HepG2 (cell line): ENCODE data around the gene FAM161A. TPM values are rescaled to one million over a fixed set of nuclear protein-coding genes. Genes with fewer than 3 reads are reported as not detected.

Experiments
- AGO1 ChIP-seq: fragments of 200-400 bp; formaldehyde crosslinking; IDR thresholded peaks from 2 replicates; pipeline ENCODE4 v1.6.1; 2017; ENCODE audit warnings: mild to moderate bottlenecking, low read depth, low read length, moderate library complexity; ENCODE audit not compliant: poor library complexity, severe bottlenecking
- ASH2L ChIP-seq: fragments of 300-600, 200-600 bp; sonication (generic); IDR thresholded peaks from 2 replicates; pipeline ENCODE4 v1.7.0; 2017; ENCODE audit warnings: low read depth, mild to moderate bottlenecking, moderate library complexity, mixed read lengths, low read length; ENCODE audit not compliant: insufficient read length
- BCL6 ChIP-seq: IDR thresholded peaks from 2 replicates; pipeline ENCODE4 v1.6.1; 2016; ENCODE audit warnings: missing genetic modification reagents, missing compliant biosample characterization
- KAT8 ChIP-seq: IDR thresholded peaks from 2 replicates; pipeline ENCODE4 v1.6.1; 2016; ENCODE audit warnings: missing genetic modification reagents, missing compliant biosample characterization
- MED13 ChIP-seq: sonication (generic); formaldehyde crosslinking; IDR thresholded peaks from 2 replicates; pipeline ENCODE4 v1.5.0; 2020; ENCODE audit warnings: missing genetic modification reagents
- PITX1 ChIP-seq: sonication (generic); formaldehyde crosslinking; IDR thresholded peaks from 2 replicates; pipeline ENCODE4 v1.5.1; 2020; ENCODE audit warnings: mild to moderate bottlenecking, missing genetic modification reagents
- ZKSCAN5 ChIP-seq: sonication (generic); formaldehyde crosslinking; IDR thresholded peaks from 2 replicates; pipeline ENCODE4 v1.5.1; 2020; ENCODE audit warnings: mild to moderate bottlenecking, missing genetic modification reagents
- ZNF225 ChIP-seq: sonication (generic); formaldehyde crosslinking; IDR thresholded peaks from 2 replicates; pipeline ENCODE4 v1.4.0; 2020; ENCODE audit warnings: mild to moderate bottlenecking, missing genetic modification reagents
- ZNF274 ChIP-seq: sonication (generic); formaldehyde crosslinking; IDR thresholded peaks from 2 replicates; pipeline ENCODE4 v1.5.1; 2020; ENCODE audit warnings: mild to moderate bottlenecking, missing genetic modification reagents
- ZNF343 ChIP-seq: sonication (generic); formaldehyde crosslinking; IDR thresholded peaks from 2 replicates; pipeline ENCODE4 v1.4.0; 2020; ENCODE audit warnings: mild to moderate bottlenecking, missing genetic modification reagents
- ZNF589 ChIP-seq: sonication (generic); formaldehyde crosslinking; conservative IDR thresholded peaks from 2 replicates; pipeline ENCODE4 v1.8.0; 2022; ENCODE audit warnings: mild to moderate bottlenecking, moderate library complexity, missing genetic modification reagents
- ZNF777 ChIP-seq: sonication (generic); formaldehyde crosslinking; IDR thresholded peaks from 2 replicates; pipeline ENCODE4 v1.4.0; 2020; ENCODE audit warnings: missing genetic modification reagents
- ZNF781 ChIP-seq: sonication (generic); formaldehyde crosslinking; IDR thresholded peaks from 2 replicates; pipeline ENCODE4 v1.5.1; 2020; ENCODE audit warnings: borderline replicate concordance, mild to moderate bottlenecking, missing genetic modification reagents; ENCODE audit errors: not compliant biosample characterization
- ZNF839 ChIP-seq: sonication (generic); formaldehyde crosslinking; IDR thresholded peaks from 2 replicates; pipeline ENCODE4 v1.4.0; 2020; ENCODE audit warnings: missing genetic modification reagents, mild to moderate bottlenecking, borderline replicate concordance
- ZSCAN12 ChIP-seq: sonication (generic); formaldehyde crosslinking; IDR thresholded peaks from 2 replicates; pipeline ENCODE4 v1.9.0; 2021; ENCODE audit warnings: mild to moderate bottlenecking, missing genetic modification reagents
- ZSCAN31 ChIP-seq: sonication (generic); formaldehyde crosslinking; IDR thresholded peaks from 2 replicates; pipeline ENCODE4 v1.5.0; 2020; ENCODE audit warnings: low read depth, mild to moderate bottlenecking, missing genetic modification reagents
- polyA plus RNA-seq, 8 experiments: library from polyadenylated mRNA; depleted of rRNA in 3 of 8; stranded (reverse) in 7 of 8; unstranded in 1 of 8; fragments of >200 nt; fragmentation: Illumina TruSeq in 4 of 8; extraction: Trizol in 4 of 8; gene quantifications; 2 replicates each; pipeline versions ENCODE4 v1.2.1 to v1.2.3, GENCODE V29; 2011 to 2016; ENCODE audit warnings: low read depth in 4 of 8, missing spikeins in 1 of 8, mixed read lengths in 1 of 8; ENCODE audit not compliant: insufficient read depth in 1 of 8
- total RNA-seq, 5 experiments: library from RNA; depleted of rRNA; stranded (reverse); fragments of >200 nt; fragmentation: Illumina TruSeq; extraction: Trizol; gene quantifications; 2 replicates each; pipeline ENCODE4 v1.2.3, GENCODE V29; 2016; ENCODE audit warnings: low read depth in 1 of 5
- TF ChIP-seq, protein P1 (sequence below): sonication (generic); formaldehyde crosslinking; IDR thresholded peaks from 2 replicates; pipeline ENCODE4 v1.4.0; 2020; ENCODE audit warnings: missing genetic modification reagents
- TF ChIP-seq, protein P2 (sequence below): sonication (generic); formaldehyde crosslinking; IDR thresholded peaks from 2 replicates; pipeline ENCODE4 v1.9.0; 2021; ENCODE audit warnings: missing genetic modification reagents, borderline replicate concordance
- TF ChIP-seq, protein P3 (sequence below): sonication (generic); formaldehyde crosslinking; IDR thresholded peaks from 2 replicates; pipeline ENCODE4 v1.8.1; 2023; ENCODE audit warnings: mild to moderate bottlenecking, moderate library complexity, missing genetic modification reagents

FAM161A gene
- total and polyA plus RNA-seq, 2 of the 13 experiments (the other 11 are each of a cell fraction or from before 2014, with no cell fraction given) = 2.7 to 3.4 TPM

DNA sequence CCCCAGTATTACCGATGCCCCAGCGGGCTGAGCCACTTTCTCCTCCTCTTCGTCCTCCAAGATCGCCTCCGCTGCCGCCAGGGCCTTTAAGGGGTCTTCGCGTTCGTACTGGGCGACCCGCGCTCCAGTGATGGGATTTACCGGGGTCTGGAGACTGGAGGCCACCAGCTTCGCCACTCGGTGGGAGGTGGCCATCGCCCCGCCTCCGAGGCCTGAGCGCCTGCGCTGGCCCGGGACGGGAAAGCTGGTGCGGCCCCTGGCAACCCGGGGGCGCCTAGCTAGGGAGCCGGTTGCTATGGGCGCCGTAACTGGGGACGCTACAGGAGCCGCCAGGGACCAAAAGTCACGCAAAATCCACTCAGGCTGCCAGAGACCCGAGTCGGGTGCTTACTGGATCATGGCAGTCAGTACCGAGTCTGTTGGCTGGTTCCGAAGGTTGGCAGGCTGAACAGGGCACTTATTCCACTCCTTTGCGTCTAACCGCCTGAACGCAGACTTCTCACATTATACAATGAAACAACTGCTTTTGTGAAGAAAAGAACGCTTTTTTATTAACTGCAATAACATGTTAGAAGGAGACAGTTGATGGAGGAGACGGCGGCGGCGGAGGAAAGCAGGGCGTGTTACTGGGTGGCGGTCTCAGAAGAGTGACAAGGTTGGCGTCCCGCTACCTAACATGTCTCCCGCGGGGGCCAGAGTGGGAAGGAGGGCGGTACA lies at the start of gene FAM161A (continued):
- TF ChIP-seq, protein P1, sequence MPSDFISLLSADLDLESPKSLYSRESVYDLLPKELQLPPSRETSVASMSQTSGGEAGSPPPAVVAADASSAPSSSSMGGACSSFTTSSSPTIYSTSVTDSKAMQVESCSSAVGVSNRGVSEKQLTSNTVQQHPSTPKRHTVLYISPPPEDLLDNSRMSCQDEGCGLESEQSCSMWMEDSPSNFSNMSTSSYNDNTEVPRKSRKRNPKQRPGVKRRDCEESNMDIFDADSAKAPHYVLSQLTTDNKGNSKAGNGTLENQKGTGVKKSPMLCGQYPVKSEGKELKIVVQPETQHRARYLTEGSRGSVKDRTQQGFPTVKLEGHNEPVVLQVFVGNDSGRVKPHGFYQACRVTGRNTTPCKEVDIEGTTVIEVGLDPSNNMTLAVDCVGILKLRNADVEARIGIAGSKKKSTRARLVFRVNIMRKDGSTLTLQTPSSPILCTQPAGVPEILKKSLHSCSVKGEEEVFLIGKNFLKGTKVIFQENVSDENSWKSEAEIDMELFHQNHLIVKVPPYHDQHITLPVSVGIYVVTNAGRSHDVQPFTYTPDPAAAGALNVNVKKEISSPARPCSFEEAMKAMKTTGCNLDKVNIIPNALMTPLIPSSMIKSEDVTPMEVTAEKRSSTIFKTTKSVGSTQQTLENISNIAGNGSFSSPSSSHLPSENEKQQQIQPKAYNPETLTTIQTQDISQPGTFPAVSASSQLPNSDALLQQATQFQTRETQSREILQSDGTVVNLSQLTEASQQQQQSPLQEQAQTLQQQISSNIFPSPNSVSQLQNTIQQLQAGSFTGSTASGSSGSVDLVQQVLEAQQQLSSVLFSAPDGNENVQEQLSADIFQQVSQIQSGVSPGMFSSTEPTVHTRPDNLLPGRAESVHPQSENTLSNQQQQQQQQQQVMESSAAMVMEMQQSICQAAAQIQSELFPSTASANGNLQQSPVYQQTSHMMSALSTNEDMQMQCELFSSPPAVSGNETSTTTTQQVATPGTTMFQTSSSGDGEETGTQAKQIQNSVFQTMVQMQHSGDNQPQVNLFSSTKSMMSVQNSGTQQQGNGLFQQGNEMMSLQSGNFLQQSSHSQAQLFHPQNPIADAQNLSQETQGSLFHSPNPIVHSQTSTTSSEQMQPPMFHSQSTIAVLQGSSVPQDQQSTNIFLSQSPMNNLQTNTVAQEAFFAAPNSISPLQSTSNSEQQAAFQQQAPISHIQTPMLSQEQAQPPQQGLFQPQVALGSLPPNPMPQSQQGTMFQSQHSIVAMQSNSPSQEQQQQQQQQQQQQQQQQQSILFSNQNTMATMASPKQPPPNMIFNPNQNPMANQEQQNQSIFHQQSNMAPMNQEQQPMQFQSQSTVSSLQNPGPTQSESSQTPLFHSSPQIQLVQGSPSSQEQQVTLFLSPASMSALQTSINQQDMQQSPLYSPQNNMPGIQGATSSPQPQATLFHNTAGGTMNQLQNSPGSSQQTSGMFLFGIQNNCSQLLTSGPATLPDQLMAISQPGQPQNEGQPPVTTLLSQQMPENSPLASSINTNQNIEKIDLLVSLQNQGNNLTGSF (CRISPR knock-in tag) = peak; percentile 35; the same call in 1 of the 2 replicates
- TF ChIP-seq, protein P2, sequence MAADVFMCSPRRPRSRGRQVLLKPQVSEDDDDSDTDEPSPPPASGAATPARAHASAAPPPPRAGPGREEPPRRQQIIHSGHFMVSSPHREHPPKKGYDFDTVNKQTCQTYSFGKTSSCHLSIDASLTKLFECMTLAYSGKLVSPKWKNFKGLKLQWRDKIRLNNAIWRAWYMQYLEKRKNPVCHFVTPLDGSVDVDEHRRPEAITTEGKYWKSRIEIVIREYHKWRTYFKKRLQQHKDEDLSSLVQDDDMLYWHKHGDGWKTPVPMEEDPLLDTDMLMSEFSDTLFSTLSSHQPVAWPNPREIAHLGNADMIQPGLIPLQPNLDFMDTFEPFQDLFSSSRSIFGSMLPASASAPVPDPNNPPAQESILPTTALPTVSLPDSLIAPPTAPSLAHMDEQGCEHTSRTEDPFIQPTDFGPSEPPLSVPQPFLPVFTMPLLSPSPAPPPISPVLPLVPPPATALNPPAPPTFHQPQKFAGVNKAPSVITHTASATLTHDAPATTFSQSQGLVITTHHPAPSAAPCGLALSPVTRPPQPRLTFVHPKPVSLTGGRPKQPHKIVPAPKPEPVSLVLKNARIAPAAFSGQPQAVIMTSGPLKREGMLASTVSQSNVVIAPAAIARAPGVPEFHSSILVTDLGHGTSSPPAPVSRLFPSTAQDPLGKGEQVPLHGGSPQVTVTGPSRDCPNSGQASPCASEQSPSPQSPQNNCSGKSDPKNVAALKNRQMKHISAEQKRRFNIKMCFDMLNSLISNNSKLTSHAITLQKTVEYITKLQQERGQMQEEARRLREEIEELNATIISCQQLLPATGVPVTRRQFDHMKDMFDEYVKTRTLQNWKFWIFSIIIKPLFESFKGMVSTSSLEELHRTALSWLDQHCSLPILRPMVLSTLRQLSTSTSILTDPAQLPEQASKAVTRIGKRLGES = no peak
- TF ChIP-seq ZNF781 (CRISPR knock-in tag) (peak; percentile 77), ZSCAN12 (CRISPR knock-in tag) (peak; percentile 31; the same call in 1 of the 2 replicates), ZNF225 (CRISPR knock-in tag) (peak; percentile 85; the same call in 1 of the 2 replicates), ZNF274 (CRISPR knock-in tag) (peak; percentile 62), MED13 (CRISPR knock-in tag) (no peak), ZNF589 (CRISPR knock-in tag) (0 out of 2 replicates have a peak, but pooled peaks have one; percentile 23), ZNF343 (CRISPR knock-in tag) (no peak), ZNF839 (CRISPR knock-in tag) (no peak; the same call in 1 of the 2 replicates), ZNF777 (CRISPR knock-in tag) (no peak), ZKSCAN5 (CRISPR knock-in tag) (peak; percentile 81; the same call in 1 of the 2 replicates), ZSCAN31 (CRISPR knock-in tag) (peak; percentile 15; the same call in 1 of the 2 replicates), ASH2L (peak; percentile 84), BCL6 (CRISPR knock-in tag) (0 out of 2 replicates have a peak, but pooled peaks have one; percentile 3), PITX1 (CRISPR knock-in tag) (peak; percentile 75), KAT8 (CRISPR knock-in tag) (peak; percentile 73), AGO1 (peak; percentile 50)
- TF ChIP-seq, protein P3, sequence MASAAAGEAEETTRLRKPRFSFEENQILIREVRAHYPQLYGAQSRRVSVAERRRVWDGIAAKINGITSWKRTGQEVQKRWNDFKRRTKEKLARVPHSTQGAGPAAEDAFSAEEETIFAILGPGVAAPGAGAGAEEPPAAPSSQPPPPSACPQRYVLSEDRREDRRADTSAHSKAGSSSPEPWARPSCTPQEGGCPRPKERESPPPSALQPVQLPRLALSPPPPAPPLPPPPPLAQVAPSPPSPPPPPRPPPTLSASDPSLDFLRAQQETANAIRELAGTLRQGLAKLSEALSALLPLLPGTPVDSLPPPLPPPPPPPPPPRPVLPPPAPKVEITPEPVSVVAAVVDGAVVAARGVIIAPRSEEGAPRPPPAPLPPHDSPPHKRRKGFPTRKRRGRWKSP (CRISPR knock-in tag) = peak; percentile 48; the same call in 1 of the 2 replicates
